ENCODE measurements around the gene PTGES2. TPM values are rescaled to one million over a fixed set of nuclear protein-coding genes. Genes with fewer than 3 reads are reported as not detected.

Gene PTGES2
- total and polyA plus RNA-seq, 9 of the 15 experiments (the other 6 are each of a cell fraction or from before 2014, with no cell fraction given): 2.4 to 196 (median 90.1) TPM

- TF ChIP-seq ZBTB11 (CRISPR knock-in tag; IDR thresholded peaks at IDR 0.05): peak in 2 of 3 experiments; percentile 79 to 81; a peak in 3 of 6 replicates
- no peak for TF ChIP-seq ESRRB (CRISPR knock-in tag; IDR thresholded peaks at IDR 0.05; ENCODE audit: borderline replicate concordance)
- no peak for TF ChIP-seq SMAD2 (IDR thresholded peaks at IDR 0.05; ENCODE audit: low read depth, low read length)
- TF ChIP-seq MEIS2 (IDR thresholded peaks at IDR 0.05; ENCODE audit: partially characterized antibody): no peak
- TF ChIP-seq NRF1 (conservative IDR thresholded peaks at IDR 0.05 in 1 of 2, IDR thresholded peaks at IDR 0.05 in 1 of 2): peak; percentile 73 to 77
- no peak for TF ChIP-seq PRMT5 (CRISPR knock-in tag; IDR thresholded peaks at IDR 0.05)
- TF ChIP-seq ZNF217 (CRISPR knock-in tag; IDR thresholded peaks at IDR 0.05): no peak
- TF ChIP-seq POU5F1 (IDR thresholded peaks at IDR 0.05; ENCODE audit: borderline replicate concordance, low read depth, low read length, partially characterized antibody): peak; percentile 53
- no peak for TF ChIP-seq ZNF512 (tag; IDR thresholded peaks at IDR 0.05)
- TF ChIP-seq EZH2 (IDR thresholded peaks at IDR 0.05; ENCODE audit: borderline replicate concordance, low read depth, low read length): no peak
- no peak for TF ChIP-seq MTA2 (IDR thresholded peaks at IDR 0.05; ENCODE audit: low read depth)
- TF ChIP-seq DDX20 (tag; IDR thresholded peaks at IDR 0.05; ENCODE audit: low read depth): no peak
- no peak; the same call in 1 of the 2 replicates for TF ChIP-seq ZNF707 (CRISPR knock-in tag; conservative IDR thresholded peaks at IDR 0.05)
- no peak for TF ChIP-seq MYNN (IDR thresholded peaks at IDR 0.05)
- TF ChIP-seq MYNN (CRISPR knock-in tag; IDR thresholded peaks at IDR 0.05): no peak
- peak; percentile 74; the same call in 1 of the 2 replicates for TF ChIP-seq LARP7 (IDR thresholded peaks at IDR 0.05)
- TF ChIP-seq POLR3G (IDR thresholded peaks at IDR 0.05; ENCODE audit: extremely low read depth, insufficient read length, insufficient replicate concordance): no peak
- peak; percentile 91 for TF ChIP-seq TRIM28 (IDR thresholded peaks at IDR 0.05)
- TF ChIP-seq POLR2B (IDR thresholded peaks at IDR 0.05; ENCODE audit: low read depth, partially characterized antibody): peak; percentile 92
- peak; percentile 92 for TF ChIP-seq POLR2AphosphoS5 (IDR thresholded peaks at IDR 0.05; ENCODE audit: control insufficient read depth, insufficient read depth, low read depth, low read length)
- peak; percentile 69 for TF ChIP-seq BHLHE40 (IDR thresholded peaks at IDR 0.05; ENCODE audit: low read length)
Observed at GRCh38 chr9:128159784-128160602, 32.5 kb upstream of the PTGES2 start, which contains the start of gene BBLN (continued).
